Panc1 (cell line): ENCODE measurements around the gene NELFE.
"Not testable (repeated sequence)": the region's sequence is repeated elsewhere in the genome, so short reads cannot be mapped to it uniquely, and the experiment has no call there.

ENCODE experiments used
- POLR2AphosphoS5 ChIP-seq: IDR thresholded peaks from 2 replicates; pipeline ENCODE4 v1.6.1; 2012; ENCODE audit warnings: mild to moderate bottlenecking, low read depth, low read length, moderate library complexity
- REST ChIP-seq, 2 experiments: IDR thresholded peaks; 2 replicates each; pipeline ENCODE4 v1.6.1; 2011 to 2012; ENCODE audit warnings: low read depth in 2 of 2, control low read depth in 1 of 2, low read length in 1 of 2, mild to moderate bottlenecking in 1 of 2, moderate library complexity in 1 of 2; ENCODE audit not compliant: insufficient read depth in 1 of 2
- SIN3A ChIP-seq: IDR thresholded peaks from 2 replicates; pipeline ENCODE4 v1.6.1; 2012; ENCODE audit warnings: low read depth, mild to moderate bottlenecking, low read length, moderate library complexity, borderline replicate concordance; ENCODE audit not compliant: insufficient read depth
- TCF7L2 ChIP-seq: IDR thresholded peaks from 2 replicates; pipeline ENCODE4 v1.6.1; 2011; ENCODE audit warnings: mild to moderate bottlenecking, low read depth, low read length, inconsistent platforms
- TF ChIP-seq, protein P1 (sequence below): fragments of 450-650 bp; IDR thresholded peaks from 2 replicates; pipeline ENCODE4 v1.5.1; 2017; ENCODE audit warnings: mild to moderate bottlenecking

DNA sequence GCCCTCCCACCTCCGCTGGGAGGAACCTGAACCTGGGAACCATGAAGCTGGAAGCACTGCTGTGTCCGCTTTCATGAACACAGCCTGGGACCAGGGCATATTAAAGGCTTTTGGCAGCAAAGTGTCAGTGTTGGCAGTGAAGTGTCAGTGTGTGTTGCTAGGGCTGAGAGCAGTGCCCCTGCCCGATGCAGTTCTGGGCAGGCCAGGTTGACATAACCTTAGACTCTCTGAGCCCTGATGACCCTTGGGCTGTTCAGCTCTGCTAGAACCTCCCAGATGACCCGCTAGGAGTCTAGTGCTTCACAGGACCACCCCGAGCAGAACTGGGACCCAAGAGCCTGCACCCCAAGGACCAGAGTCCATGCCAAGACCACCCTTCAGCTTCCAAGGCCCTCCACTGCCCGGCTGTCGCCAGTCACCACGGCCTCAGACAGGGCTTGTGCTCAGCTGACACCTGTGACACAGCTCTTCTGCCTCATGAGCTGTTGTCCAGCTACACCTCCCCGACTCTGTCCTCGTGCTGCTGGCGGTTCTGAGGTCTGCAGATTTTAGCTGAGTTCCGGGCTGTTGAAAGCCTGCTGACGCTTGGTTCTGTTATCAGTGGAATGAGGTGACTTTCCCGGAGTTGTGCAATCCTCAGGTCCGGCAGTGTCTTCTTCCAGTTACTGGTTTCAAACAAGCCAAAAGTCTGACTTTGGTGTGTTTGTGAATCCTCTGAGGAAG lies 43.9 kb upstream of the NELFE start:
- TF ChIP-seq, protein P1, sequence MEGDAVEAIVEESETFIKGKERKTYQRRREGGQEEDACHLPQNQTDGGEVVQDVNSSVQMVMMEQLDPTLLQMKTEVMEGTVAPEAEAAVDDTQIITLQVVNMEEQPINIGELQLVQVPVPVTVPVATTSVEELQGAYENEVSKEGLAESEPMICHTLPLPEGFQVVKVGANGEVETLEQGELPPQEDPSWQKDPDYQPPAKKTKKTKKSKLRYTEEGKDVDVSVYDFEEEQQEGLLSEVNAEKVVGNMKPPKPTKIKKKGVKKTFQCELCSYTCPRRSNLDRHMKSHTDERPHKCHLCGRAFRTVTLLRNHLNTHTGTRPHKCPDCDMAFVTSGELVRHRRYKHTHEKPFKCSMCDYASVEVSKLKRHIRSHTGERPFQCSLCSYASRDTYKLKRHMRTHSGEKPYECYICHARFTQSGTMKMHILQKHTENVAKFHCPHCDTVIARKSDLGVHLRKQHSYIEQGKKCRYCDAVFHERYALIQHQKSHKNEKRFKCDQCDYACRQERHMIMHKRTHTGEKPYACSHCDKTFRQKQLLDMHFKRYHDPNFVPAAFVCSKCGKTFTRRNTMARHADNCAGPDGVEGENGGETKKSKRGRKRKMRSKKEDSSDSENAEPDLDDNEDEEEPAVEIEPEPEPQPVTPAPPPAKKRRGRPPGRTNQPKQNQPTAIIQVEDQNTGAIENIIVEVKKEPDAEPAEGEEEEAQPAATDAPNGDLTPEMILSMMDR, result not testable (repeated sequence)
- not testable (repeated sequence) for TF ChIP-seq POLR2AphosphoS5; SIN3A; TCF7L2; REST (IDR thresholded peaks at IDR 0.05; ENCODE audit: insufficient read depth in 1 of 2, low read depth in 2 of 2, low read length in 1 of 2)
